ENCODE data around the gene USF2.

DNA sequence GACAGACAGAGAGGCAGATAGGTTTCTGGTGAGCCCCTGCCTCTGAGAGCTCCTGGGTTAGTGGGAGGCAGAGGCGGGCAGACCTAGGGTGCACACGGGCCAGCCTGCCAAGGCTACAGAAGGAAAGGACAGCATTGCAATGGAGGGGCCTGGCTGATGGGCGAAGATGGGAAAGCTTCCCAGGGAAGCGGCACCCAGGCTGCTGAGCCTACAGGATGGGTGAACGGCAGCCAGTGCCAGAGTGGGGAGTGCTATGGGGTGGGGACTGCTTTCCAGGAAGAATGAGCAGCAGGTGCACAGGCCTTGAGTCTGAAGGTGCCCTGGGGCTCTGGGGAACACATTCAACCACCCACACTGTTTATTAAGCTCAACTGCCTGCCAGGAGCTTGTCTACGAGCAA lies 22.5 kb downstream of the USF2 start:
- TF ChIP-seq EP300 (IDR thresholded peaks at IDR 0.05) (no peak), CTCF (IDR thresholded peaks at IDR 0.05) (no peak)

Data from gastroesophageal sphincter (tissue), 3 donors.